MCF 10A (cell line): ENCODE measurements around the gene PODXL2. TPM values are rescaled to one million over a fixed set of nuclear protein-coding genes. Genes with fewer than 3 reads are reported as not detected.
"Not testable (repeated sequence)": the region's sequence is repeated elsewhere in the genome, so short reads cannot be mapped to it uniquely, and the experiment has no call there.

ENCODE experiments used
- BruUV-seq: library from RNA; stranded (reverse); fragments of 400-500 nt; replicated peaks from 2 replicates; lab custom pipeline; 2021; lab: Mats Ljungman, UMichigan
- CTCF ChIA-PET: fragments of 300-600 bp; sonication (Branson Sonifier 250); formaldehyde crosslinking; extraction: SDS; loops from one replicate; lab custom pipeline; 2021; ENCODE audit warnings: antibody characterized with exemption, inconsistent platforms; lab: Yijun Ruan, JAX
- POLR2A ChIA-PET: fragments of 300-600, 350-650 bp; sonication (Branson Sonifier 250); formaldehyde crosslinking; extraction: SDS; loops from one replicate; lab custom pipeline; 2020; ENCODE audit warnings: antibody characterized with exemption, inconsistent platforms; lab: Yijun Ruan, JAX
- DNase-seq: peaks from one replicate; pipeline ENCODE4 v3.0.0-alpha.2; 2018; ENCODE audit not compliant: unreplicated experiment
- H3K27ac Mint-ChIP-seq: one replicate; pipeline ENCODE4 v1.8.0; 2022; ENCODE audit warnings: mild to moderate bottlenecking, low read depth, mixed read lengths; ENCODE audit not compliant: unreplicated experiment
- H3K27me3 Mint-ChIP-seq: one replicate; pipeline ENCODE4 v1.8.0; 2022; ENCODE audit warnings: mixed read lengths; ENCODE audit not compliant: insufficient read depth, unreplicated experiment
- H3K36me3 Mint-ChIP-seq: one replicate; pipeline ENCODE4 v1.8.0; 2022; ENCODE audit warnings: mild to moderate bottlenecking, moderate library complexity, mixed read lengths; ENCODE audit not compliant: insufficient read depth, unreplicated experiment
- H3K4me1 Mint-ChIP-seq: one replicate; pipeline ENCODE4 v1.8.0; 2022; ENCODE audit warnings: mixed read lengths; ENCODE audit not compliant: insufficient read depth, unreplicated experiment
- H3K4me3 Mint-ChIP-seq: one replicate; pipeline ENCODE4 v1.8.0; 2022; ENCODE audit warnings: mild to moderate bottlenecking, moderate library complexity, mixed read lengths; ENCODE audit not compliant: unreplicated experiment
- H3K9me3 Mint-ChIP-seq: one replicate; pipeline ENCODE4 v1.8.0; 2022; ENCODE audit warnings: mixed read lengths; ENCODE audit not compliant: unreplicated experiment
- intact Hi-C: fragments of 100-400 bp; cut with micrococcal nuclease; formaldehyde crosslinking; loops from 2 replicates; pipeline ENCODE4 v1.14.1; 2022
- total RNA-seq: library from RNA; stranded (reverse); gene quantifications from 2 replicates; pipeline ENCODE4 v1.2.3, GENCODE V29; 2022
- TF ChIP-seq, protein P1 (sequence below): fragments of 200-600 bp; IDR thresholded peaks from one replicate; pipeline ENCODE4 v1.8.0; 2022; ENCODE audit warnings: antibody characterized with exemption, mild to moderate bottlenecking; ENCODE audit not compliant: unreplicated experiment

Gene PODXL2
- total RNA-seq, 1 experiment from 2014 or later, result 10.1 TPM

- DNase-seq, result no peak
- Mint-ChIP-seq H3K36me3 (peaks cover 60% of the 10 kb centered on the region), H3K4me1 (peaks cover 2% of the 10 kb centered on the region), H3K27me3 (no peaks in the 10 kb centered on the region), H3K9me3 (no peaks in the 10 kb centered on the region), H3K27ac (no peak overlapping the region), H3K4me3 (no peak overlapping the region)
- CTCF ChIA-PET, result no interaction called here
- TF ChIP-seq, protein P1, sequence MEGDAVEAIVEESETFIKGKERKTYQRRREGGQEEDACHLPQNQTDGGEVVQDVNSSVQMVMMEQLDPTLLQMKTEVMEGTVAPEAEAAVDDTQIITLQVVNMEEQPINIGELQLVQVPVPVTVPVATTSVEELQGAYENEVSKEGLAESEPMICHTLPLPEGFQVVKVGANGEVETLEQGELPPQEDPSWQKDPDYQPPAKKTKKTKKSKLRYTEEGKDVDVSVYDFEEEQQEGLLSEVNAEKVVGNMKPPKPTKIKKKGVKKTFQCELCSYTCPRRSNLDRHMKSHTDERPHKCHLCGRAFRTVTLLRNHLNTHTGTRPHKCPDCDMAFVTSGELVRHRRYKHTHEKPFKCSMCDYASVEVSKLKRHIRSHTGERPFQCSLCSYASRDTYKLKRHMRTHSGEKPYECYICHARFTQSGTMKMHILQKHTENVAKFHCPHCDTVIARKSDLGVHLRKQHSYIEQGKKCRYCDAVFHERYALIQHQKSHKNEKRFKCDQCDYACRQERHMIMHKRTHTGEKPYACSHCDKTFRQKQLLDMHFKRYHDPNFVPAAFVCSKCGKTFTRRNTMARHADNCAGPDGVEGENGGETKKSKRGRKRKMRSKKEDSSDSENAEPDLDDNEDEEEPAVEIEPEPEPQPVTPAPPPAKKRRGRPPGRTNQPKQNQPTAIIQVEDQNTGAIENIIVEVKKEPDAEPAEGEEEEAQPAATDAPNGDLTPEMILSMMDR, result no peak
- intact Hi-C loops, result no loop called here
- POLR2A ChIA-PET, result no interaction called here
- no TSS peak for BruUV-seq
Measured at GRCh38 chr3:127604035-127604434, 24.9 kb upstream of the PODXL2 start.

DNA sequence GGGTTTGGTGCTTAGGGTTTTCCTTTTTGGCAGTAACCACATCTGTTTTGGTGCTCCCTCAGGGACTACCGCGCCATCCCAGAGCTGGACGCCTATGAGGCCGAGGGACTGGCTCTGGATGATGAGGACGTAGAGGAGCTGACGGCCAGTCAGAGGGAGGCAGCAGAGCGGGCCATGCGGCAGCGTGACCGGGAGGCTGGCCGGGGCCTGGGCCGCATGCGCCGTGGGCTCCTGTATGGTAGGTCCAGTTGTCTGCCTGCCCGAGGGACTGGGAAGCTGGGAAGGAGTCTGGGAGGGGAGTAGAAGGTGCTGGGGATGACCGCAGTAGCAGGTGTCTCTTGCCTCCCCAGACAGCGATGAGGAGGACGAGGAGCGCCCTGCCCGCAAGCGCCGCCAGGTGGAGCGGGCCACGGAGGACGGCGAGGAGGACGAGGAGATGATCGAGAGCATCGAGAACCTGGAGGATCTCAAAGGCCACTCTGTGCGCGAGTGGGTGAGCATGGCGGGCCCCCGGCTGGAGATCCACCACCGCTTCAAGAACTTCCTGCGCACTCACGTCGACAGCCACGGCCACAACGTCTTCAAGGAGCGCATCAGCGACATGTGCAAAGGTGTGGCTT is 24.3 kb upstream of the PODXL2 start:
- POLR2A ChIA-PET, result no interaction called here
- no peak overlapping the region for H3K4me3 Mint-ChIP-seq
- no peaks in the 10 kb centered on the region for H3K4me1 Mint-ChIP-seq
- TF ChIP-seq, protein P1, result no peak
- CTCF ChIA-PET, result no interaction called here
- intact Hi-C loops, result no loop called here
- no TSS peak for BruUV-seq
- no peak overlapping the region for H3K27ac Mint-ChIP-seq
- no peaks in the 10 kb centered on the region for H3K27me3 Mint-ChIP-seq
- no peaks in the 10 kb centered on the region for H3K9me3 Mint-ChIP-seq
- H3K36me3 Mint-ChIP-seq, result peaks cover 63% of the 10 kb centered on the region
- no peak for DNase-seq

GRCh38 chr3:127605547-127605946 is 23.4 kb upstream of the PODXL2 start:
- H3K27me3 Mint-ChIP-seq, H3K27ac Mint-ChIP-seq, H3K4me3 Mint-ChIP-seq, BruUV-seq, DNase-seq, H3K4me1 Mint-ChIP-seq, intact Hi-C loops, POLR2A ChIA-PET, H3K9me3 Mint-ChIP-seq: not testable (repeated sequence)
- CTCF ChIA-PET, result interaction anchor here (2.8 kb wide), 1 partner anchor 30 kb away, joined by 8 read pairs; no protein-coding TSS in a partner anchor
- H3K36me3 Mint-ChIP-seq, result peaks cover 63% of the 10 kb centered on the region

DNA sequence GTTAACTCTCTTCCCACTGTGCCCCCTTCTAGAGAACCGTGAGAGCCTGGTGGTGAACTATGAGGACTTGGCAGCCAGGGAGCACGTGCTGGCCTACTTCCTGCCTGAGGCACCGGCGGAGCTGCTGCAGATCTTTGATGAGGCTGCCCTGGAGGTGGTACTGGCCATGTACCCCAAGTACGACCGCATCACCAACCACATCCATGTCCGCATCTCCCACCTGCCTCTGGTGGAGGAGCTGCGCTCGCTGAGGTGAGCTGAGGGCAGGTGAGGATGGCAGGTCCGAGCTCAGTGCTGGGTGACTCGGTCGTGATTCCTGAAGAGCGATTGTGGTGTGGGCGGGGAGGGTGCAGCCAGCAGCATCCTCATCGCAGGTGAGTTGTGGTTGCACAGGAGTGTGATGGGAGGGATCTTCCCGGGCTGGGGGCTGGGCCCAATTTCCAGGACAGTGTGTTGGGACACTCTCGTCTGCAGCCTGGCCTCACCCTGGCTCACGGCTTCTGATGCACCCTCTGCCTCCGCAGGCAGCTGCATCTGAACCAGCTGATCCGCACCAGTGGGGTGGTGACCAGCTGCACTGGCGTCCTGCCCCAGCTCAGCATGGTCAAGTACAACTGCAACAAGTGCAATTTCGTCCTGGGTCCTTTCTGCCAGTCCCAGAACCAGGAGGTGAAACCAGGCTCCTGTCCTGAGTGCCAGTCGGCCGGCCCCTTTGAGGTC is 22.7 kb upstream of the PODXL2 start:
- Mint-ChIP-seq H3K27me3 (no peaks in the 10 kb centered on the region), H3K4me1 (no peaks in the 10 kb centered on the region), H3K27ac (no peak overlapping the region), H3K9me3 (no peaks in the 10 kb centered on the region), H3K4me3 (no peak overlapping the region), H3K36me3 (peaks cover 66% of the 10 kb centered on the region)
- DNase-seq, result no peak
- TF ChIP-seq, protein P1, result no peak
- ChIA-PET POLR2A (interaction anchor here (0.5 to 1.2 kb wide), 4 partner anchors 9 to 81 kb away, joined by 3 to 4 read pairs (median 3); partner anchors contain the start of gene MCM2), CTCF (interaction anchor here (0.5 to 2.8 kb wide), 2 partner anchors 31 to 84 kb away, joined by 3 to 8 read pairs; no protein-coding TSS in a partner anchor)
- intact Hi-C loops, result no loop called here
- no TSS peak for BruUV-seq
